ENCODE data around the gene IBA57.

Gene IBA57

DNA sequence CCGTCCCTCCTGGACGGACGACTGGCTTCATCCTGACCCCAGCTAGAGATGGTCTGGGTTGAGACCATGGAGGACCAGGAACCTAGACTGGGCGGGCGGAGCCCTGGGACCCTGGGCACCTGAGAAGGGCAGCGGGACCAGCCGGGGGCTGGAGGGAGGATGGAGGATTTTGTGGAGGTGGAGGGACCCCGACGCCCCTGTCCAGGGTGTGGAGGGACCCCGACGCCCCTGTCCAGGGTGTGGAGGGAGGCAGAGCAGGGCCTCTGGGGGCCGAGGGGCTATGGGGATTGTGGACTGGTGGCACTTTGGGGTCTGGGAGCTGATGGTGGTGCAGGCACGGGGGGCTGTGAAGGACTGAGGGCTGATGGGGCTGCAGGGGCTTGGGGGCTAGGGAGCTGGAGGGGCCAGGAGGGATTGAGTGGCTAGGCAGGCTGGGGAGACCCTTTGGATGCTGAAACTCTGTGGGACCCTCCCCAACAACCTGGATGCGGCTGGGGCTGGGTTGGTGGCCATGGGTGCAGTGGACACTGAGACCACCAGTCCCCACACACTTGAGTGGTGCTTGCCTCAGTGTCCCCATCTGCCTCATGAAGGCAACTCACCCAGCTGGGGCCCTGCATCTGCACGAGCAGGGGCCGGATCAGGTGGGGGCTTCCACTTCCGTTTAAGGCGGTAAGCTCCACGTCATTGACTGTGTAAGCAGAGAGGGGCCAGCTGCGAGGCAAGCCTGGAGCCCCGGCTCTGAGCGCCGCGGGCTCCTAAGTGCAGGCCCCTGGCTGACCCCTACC is 8.5 kb upstream of the IBA57 start:
- in situ Hi-C loops (cut with HindIII; ENCODE audit: low sequenced_read_pairs) = no loop called here
- no peak for DNase-seq (ENCODE audit: low read depth, low spot score)
- no peak overlapping the region for H3K4me3 ChIP-seq (ENCODE audit: low read depth, low read length)
- TF ChIP-seq, protein P1, sequence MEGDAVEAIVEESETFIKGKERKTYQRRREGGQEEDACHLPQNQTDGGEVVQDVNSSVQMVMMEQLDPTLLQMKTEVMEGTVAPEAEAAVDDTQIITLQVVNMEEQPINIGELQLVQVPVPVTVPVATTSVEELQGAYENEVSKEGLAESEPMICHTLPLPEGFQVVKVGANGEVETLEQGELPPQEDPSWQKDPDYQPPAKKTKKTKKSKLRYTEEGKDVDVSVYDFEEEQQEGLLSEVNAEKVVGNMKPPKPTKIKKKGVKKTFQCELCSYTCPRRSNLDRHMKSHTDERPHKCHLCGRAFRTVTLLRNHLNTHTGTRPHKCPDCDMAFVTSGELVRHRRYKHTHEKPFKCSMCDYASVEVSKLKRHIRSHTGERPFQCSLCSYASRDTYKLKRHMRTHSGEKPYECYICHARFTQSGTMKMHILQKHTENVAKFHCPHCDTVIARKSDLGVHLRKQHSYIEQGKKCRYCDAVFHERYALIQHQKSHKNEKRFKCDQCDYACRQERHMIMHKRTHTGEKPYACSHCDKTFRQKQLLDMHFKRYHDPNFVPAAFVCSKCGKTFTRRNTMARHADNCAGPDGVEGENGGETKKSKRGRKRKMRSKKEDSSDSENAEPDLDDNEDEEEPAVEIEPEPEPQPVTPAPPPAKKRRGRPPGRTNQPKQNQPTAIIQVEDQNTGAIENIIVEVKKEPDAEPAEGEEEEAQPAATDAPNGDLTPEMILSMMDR (IDR thresholded peaks at IDR 0.05; ENCODE audit: low read depth, low read length) = no peak

DNA sequence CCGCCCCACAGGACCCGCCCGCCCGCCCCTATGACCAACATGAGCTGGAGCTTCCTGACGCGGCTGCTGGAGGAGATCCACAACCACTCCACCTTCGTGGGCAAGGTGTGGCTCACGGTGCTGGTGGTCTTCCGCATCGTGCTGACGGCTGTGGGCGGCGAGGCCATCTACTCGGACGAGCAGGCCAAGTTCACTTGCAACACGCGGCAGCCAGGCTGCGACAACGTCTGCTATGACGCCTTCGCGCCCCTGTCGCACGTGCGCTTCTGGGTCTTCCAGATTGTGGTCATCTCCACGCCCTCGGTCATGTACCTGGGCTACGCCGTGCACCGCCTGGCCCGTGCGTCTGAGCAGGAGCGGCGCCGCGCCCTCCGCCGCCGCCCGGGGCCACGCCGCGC is 7.9 kb upstream of the IBA57 start:
- no peak for DNase-seq (ENCODE audit: low read depth, low spot score)
- TF ChIP-seq, protein P1 (IDR thresholded peaks at IDR 0.05; ENCODE audit: low read depth, low read length) = no peak
- in situ Hi-C loops (cut with HindIII; ENCODE audit: low sequenced_read_pairs) = no loop called here
- no peak overlapping the region for H3K4me3 ChIP-seq (ENCODE audit: low read depth, low read length)

DNA sequence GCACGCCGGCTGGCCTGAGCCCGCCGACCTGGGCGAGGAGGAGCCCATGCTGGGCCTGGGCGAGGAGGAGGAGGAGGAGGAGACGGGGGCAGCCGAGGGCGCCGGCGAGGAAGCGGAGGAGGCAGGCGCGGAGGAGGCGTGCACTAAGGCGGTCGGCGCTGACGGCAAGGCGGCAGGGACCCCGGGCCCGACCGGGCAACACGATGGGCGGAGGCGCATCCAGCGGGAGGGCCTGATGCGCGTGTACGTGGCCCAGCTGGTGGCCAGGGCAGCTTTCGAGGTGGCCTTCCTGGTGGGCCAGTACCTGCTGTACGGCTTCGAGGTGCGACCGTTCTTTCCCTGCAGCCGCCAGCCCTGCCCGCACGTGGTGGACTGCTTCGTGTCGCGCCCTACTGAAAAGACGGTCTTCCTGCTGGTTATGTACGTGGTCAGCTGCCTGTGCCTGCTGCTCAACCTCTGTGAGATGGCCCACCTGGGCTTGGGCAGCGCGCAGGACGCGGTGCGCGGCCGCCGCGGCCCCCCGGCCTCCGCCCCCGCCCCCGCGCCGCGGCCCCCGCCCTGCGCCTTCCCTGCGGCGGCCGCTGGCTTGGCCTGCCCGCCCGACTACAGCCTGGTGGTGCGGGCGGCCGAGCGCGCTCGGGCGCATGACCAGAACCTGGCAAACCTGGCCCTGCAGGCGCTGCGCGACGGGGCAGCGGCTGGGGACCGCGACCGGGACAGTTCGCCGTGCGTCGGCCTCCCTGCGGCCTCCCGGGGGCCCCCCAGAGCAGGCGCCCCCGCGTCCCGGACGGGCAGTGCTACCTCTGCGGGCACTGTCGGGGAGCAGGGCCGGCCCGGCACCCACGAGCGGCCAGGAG is 7.2 kb upstream of the IBA57 start:
- DNase-seq (ENCODE audit: low read depth, low spot score) = no peak
- H3K4me3 ChIP-seq (ENCODE audit: low read depth, low read length) = no peak overlapping the region
- TF ChIP-seq, protein P1 (IDR thresholded peaks at IDR 0.05; ENCODE audit: low read depth, low read length) = no peak
- in situ Hi-C loops (cut with HindIII; ENCODE audit: low sequenced_read_pairs) = no loop called here

DNA sequence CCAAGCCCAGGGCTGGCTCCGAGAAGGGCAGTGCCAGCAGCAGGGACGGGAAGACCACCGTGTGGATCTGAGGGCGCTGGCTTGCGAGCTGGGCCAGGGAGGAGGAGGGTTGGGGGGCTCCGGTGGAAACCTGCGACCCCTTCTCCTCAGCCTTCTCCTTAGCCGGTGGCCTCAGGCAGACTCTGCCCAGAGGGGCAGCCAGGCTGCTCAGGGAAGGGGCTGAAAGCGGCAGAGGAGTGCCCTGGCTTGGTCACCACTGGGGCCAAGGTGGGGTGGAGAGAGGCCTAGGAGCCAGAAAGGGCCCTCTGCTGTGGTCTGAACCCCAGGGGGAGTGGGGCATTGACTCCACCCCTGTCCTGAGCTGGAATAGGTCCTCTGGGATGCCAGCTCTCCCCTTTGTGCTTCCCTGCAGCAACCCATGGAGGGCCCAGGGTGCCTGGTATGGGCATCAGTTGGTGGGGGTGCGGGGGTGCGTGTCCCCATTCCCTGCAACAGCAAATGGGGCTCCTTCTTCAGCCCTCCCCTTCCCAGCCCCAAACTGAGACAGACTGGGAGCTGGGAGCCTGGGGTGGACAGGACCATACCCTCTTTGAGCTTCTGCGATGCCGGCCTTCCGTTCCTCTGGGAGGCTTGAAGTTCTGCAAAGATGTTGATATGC is 6.5 kb upstream of the IBA57 start:
- TF ChIP-seq, protein P1 (IDR thresholded peaks at IDR 0.05; ENCODE audit: low read depth, low read length) = no peak
- in situ Hi-C loops (cut with HindIII; ENCODE audit: low sequenced_read_pairs) = no loop called here
- H3K4me3 ChIP-seq (ENCODE audit: low read depth, low read length) = no peak overlapping the region
- DNase-seq (ENCODE audit: low read depth, low spot score) = no peak

DNA sequence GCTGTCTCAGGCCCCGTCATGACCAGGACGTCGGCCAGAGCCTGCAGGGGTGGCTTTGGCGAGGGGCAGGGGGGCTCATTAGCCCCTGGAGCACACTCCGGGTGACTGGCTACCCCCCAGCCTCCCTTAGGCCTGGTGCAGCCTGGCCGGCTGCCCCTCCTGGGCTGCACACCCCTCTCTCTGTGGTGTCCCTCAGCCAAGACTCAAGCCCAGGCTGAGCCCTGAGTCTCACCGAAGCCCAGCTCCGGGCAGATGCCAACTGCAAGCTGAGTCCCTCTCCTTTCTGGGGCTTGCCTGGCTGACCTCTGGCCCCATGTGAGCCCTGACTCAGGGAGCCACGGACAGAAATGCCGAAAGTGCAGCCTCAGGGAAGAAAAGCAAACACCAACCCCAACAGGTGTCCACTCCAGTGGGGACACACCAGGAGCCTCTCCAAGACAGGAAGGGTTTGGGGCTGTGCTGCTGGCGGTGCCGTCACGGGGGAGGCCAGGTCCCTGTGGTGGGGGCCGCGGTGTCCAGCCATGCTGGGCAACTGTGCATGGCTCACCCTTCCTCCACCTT is 5.3 kb upstream of the IBA57 start:
- in situ Hi-C loops (cut with HindIII; ENCODE audit: low sequenced_read_pairs) = no loop called here
- no peak for DNase-seq (ENCODE audit: low read depth, low spot score)

More for the DNA sequence above, 5.3 kb upstream of the IBA57 start:
- TF ChIP-seq, protein P1 (IDR thresholded peaks at IDR 0.05; ENCODE audit: low read depth, low read length) = no peak
- H3K4me3 ChIP-seq (ENCODE audit: low read depth, low read length) = no peak overlapping the region

Data from astrocyte of the spinal cord (primary cell).